Prostate gland (tissue), 2 donors: ENCODE results near the gene SRP19.

Experiments
- POLR2A ChIP-seq: fragments of 450-650 bp; IDR thresholded peaks from one replicate; pipeline ENCODE4 v1.6.1; 2016; ENCODE audit warnings: antibody characterized with exemption, mild to moderate bottlenecking
- POLR2AphosphoS5 ChIP-seq: sonication (generic); formaldehyde crosslinking; IDR thresholded peaks from one replicate; pipeline ENCODE4 v1.6.1; 2017; ENCODE audit warnings: antibody characterized with exemption
- TF ChIP-seq, protein P1 (sequence below), 4 experiments: fragments of 200-600 bp in 2 of 4; fragments of 450-650 bp in 2 of 4; sonication (generic) in 2 of 4; IDR thresholded peaks; 1 replicate in 3 of 4; 2 replicates in 1 of 4; pipeline ENCODE4 v1.5.1; 2016 to 2019; ENCODE audit warnings: antibody characterized with exemption in 4 of 4, mild to moderate bottlenecking in 2 of 4, moderate library complexity in 2 of 4

DNA sequence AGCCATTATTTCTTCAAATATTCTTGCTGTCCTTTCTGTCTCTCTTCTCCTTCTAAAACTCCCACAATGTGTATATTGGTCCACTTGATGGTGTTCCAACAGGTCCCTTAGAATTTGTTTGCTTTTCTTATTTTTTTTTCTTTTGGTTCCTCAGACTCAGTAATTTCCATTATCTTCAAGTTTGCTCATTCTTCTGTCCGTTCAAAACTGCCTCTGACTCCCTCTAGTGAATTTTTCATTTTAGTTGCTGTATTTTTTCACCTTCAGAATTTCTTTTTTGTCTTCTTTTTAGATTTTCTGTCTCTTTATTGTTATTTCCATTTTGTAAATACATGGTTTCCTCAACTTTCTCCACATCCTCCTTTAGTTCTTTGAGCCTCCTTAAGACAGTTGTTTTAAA is 6.4 kb upstream of the SRP19 start:
- TF ChIP-seq POLR2A (no peak), POLR2AphosphoS5 (no peak)
- TF ChIP-seq, protein P1, sequence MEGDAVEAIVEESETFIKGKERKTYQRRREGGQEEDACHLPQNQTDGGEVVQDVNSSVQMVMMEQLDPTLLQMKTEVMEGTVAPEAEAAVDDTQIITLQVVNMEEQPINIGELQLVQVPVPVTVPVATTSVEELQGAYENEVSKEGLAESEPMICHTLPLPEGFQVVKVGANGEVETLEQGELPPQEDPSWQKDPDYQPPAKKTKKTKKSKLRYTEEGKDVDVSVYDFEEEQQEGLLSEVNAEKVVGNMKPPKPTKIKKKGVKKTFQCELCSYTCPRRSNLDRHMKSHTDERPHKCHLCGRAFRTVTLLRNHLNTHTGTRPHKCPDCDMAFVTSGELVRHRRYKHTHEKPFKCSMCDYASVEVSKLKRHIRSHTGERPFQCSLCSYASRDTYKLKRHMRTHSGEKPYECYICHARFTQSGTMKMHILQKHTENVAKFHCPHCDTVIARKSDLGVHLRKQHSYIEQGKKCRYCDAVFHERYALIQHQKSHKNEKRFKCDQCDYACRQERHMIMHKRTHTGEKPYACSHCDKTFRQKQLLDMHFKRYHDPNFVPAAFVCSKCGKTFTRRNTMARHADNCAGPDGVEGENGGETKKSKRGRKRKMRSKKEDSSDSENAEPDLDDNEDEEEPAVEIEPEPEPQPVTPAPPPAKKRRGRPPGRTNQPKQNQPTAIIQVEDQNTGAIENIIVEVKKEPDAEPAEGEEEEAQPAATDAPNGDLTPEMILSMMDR (IDR thresholded peaks at IDR 0.05), result no peak
